ENCODE data around the gene RCAN2.

The RCAN2 gene

GRCh38 chr6:46509063-46509462, 17.8 kb upstream of the RCAN2 start:
- in situ Hi-C loops (cut with HindIII; ENCODE audit: low pct_unique_long_range_greater_than_20kb, low sequenced_read_pairs): no loop called here
- no peak for DNase-seq (ENCODE audit: low read depth in 1 of 2, low spot score in 1 of 2)
- TF ChIP-seq JUND (IDR thresholded peaks at IDR 0.05; ENCODE audit: low read depth): no peak

GRCh38 chr6:46507426-46507825, 16.2 kb upstream of the RCAN2 start:
- in situ Hi-C loops (cut with HindIII; ENCODE audit: low pct_unique_long_range_greater_than_20kb, low sequenced_read_pairs): no loop called here
- DNase-seq (ENCODE audit: low read depth in 1 of 2, low spot score in 1 of 2): no peak
- TF ChIP-seq JUND (IDR thresholded peaks at IDR 0.05; ENCODE audit: low read depth): no peak

GRCh38 chr6:46505693-46506512, 14.7 kb upstream of the RCAN2 start:
- DNase-seq (ENCODE audit: low read depth in 1 of 2, low spot score in 1 of 2): no peak
- no peak for TF ChIP-seq JUND (IDR thresholded peaks at IDR 0.05; ENCODE audit: low read depth)
- in situ Hi-C loops (cut with HindIII; ENCODE audit: low pct_unique_long_range_greater_than_20kb, low sequenced_read_pairs): no loop called here

GRCh38 chr6:46504242-46504641, 13.0 kb upstream of the RCAN2 start:
- no peak for TF ChIP-seq JUND (IDR thresholded peaks at IDR 0.05; ENCODE audit: low read depth)
- in situ Hi-C loops (cut with HindIII; ENCODE audit: low pct_unique_long_range_greater_than_20kb, low sequenced_read_pairs): no loop called here
- DNase-seq (ENCODE audit: low read depth in 1 of 2, low spot score in 1 of 2): no peak

GRCh38 chr6:46502486-46503119, 11.4 kb upstream of the RCAN2 start:
- in situ Hi-C loops (cut with HindIII; ENCODE audit: low pct_unique_long_range_greater_than_20kb, low sequenced_read_pairs): no loop called here
- no peak for DNase-seq (ENCODE audit: low read depth in 1 of 2, low spot score in 1 of 2)
- no peak for TF ChIP-seq JUND (IDR thresholded peaks at IDR 0.05; ENCODE audit: low read depth)

GRCh38 chr6:46501136-46502089, 10.2 kb upstream of the RCAN2 start:
- in situ Hi-C loops (cut with HindIII; ENCODE audit: low pct_unique_long_range_greater_than_20kb, low sequenced_read_pairs): no loop called here
- TF ChIP-seq JUND (IDR thresholded peaks at IDR 0.05; ENCODE audit: low read depth): no peak
- DNase-seq (ENCODE audit: low read depth in 1 of 2, low spot score in 1 of 2): no peak

GRCh38 chr6:46500382-46500781, 9.1 kb upstream of the RCAN2 start:
- in situ Hi-C loops (cut with HindIII; ENCODE audit: low pct_unique_long_range_greater_than_20kb, low sequenced_read_pairs): no loop called here
- no peak for TF ChIP-seq JUND (IDR thresholded peaks at IDR 0.05; ENCODE audit: low read depth)
- no peak for DNase-seq (ENCODE audit: low read depth in 1 of 2, low spot score in 1 of 2)

- peak; percentile 25 to 51 for DNase-seq (ENCODE audit: low read depth in 1 of 2, low spot score in 1 of 2)
- in situ Hi-C loops (cut with HindIII; ENCODE audit: low pct_unique_long_range_greater_than_20kb, low sequenced_read_pairs): no loop called here
- TF ChIP-seq JUND (IDR thresholded peaks at IDR 0.05; ENCODE audit: low read depth): no peak
Observed at GRCh38 chr6:46491628-46492547, 639 bp upstream of the RCAN2 start.

- no peak for DNase-seq (ENCODE audit: low read depth in 1 of 2, low spot score in 1 of 2)
- in situ Hi-C loops (cut with HindIII; ENCODE audit: low pct_unique_long_range_greater_than_20kb, low sequenced_read_pairs): no loop called here
- no peak for TF ChIP-seq JUND (IDR thresholded peaks at IDR 0.05; ENCODE audit: low read depth)
Observed at GRCh38 chr6:46490425-46491200, 636 bp downstream of the RCAN2 start.

GRCh38 chr6:46486181-46486580, 5.1 kb downstream of the RCAN2 start:
- in situ Hi-C loops (cut with HindIII; ENCODE audit: low pct_unique_long_range_greater_than_20kb, low sequenced_read_pairs): no loop called here
- DNase-seq (ENCODE audit: low read depth in 1 of 2, low spot score in 1 of 2): no peak
- no peak for TF ChIP-seq JUND (IDR thresholded peaks at IDR 0.05; ENCODE audit: low read depth)
